ENCODE results near the gene TTC4. TPM values are rescaled to one million over a fixed set of nuclear protein-coding genes. Genes with fewer than 3 reads are reported as not detected.

TTC4 gene
- polyA plus RNA-seq, 1 of the 3 experiments (the other 2 are of a cell fraction) = 17.9 TPM

GRCh38 chr1:54741531-54741930 is 25.9 kb downstream of the TTC4 start:
- H2AFZ ChIP-seq (ENCODE audit: low read depth) = no peak overlapping the region
- H3K4me1 ChIP-seq (ENCODE audit: control insufficient read depth in 1 of 2, insufficient read depth in 2 of 2, low read depth in 1 of 2, low read length in 1 of 2) = no peaks in the 10 kb centered on the region
- no peak overlapping the region for H3K4me3 ChIP-seq (ENCODE audit: low read depth in 2 of 2, low read length in 1 of 2)
- no peaks in the 10 kb centered on the region for H3K27me3 ChIP-seq (ENCODE audit: insufficient read depth)
- POLR2A ChIA-PET = no interaction called here
- no peaks in the 10 kb centered on the region for H3K9me3 ChIP-seq
- no peaks in the 10 kb centered on the region for H3F3A ChIP-seq (replicated peaks; ENCODE audit: insufficient read depth)
- no peaks in the 10 kb centered on the region for H3K79me2 ChIP-seq (ENCODE audit: insufficient read depth)
- WGBS (ENCODE audit: low lambda C conversion rate) = 78% methylated on average over 4 of the region's 4 CpGs
- no peaks in the 10 kb centered on the region for H4K20me1 ChIP-seq (ENCODE audit: insufficient read depth)
- CTCF ChIA-PET = no interaction called here
- H3K27ac ChIP-seq (ENCODE audit: low read depth in 2 of 2, low read length in 1 of 2) = no peak overlapping the region
- H3K9me2 ChIP-seq = no peaks in the 10 kb centered on the region
- H3K4me2 ChIP-seq = no peak overlapping the region
- TF ChIP-seq TCF12 (IDR thresholded peaks at IDR 0.05) (no peak), ELF1 (IDR thresholded peaks at IDR 0.05) (no peak), MXI1 (IDR thresholded peaks at IDR 0.05; ENCODE audit: low read depth, low read length) (no peak), GABPA (IDR thresholded peaks at IDR 0.05; ENCODE audit: low read depth) (no peak), CHD2 (IDR thresholded peaks at IDR 0.05; ENCODE audit: low read length, partially characterized antibody) (no peak), FOXM1 (IDR thresholded peaks at IDR 0.05; ENCODE audit: low read depth) (no peak), MEF2A (IDR thresholded peaks at IDR 0.05; ENCODE audit: borderline replicate concordance, low read depth) (no peak), NRF1 (IDR thresholded peaks at IDR 0.05; ENCODE audit: low read depth, low read length) (no peak), IRF3 (IDR thresholded peaks at IDR 0.05; ENCODE audit: low read depth, low read length) (no peak), EZH2phosphoT487 (IDR thresholded peaks at IDR 0.05; ENCODE audit: borderline replicate concordance, low read depth) (no peak), JUND (IDR thresholded peaks at IDR 0.05) (no peak), REST (IDR thresholded peaks at IDR 0.05; ENCODE audit: low read depth, low read length) (no peak), USF1 (IDR thresholded peaks at IDR 0.05; ENCODE audit: borderline replicate concordance, low read depth) (no peak), SMC3 (IDR thresholded peaks at IDR 0.05; ENCODE audit: low read depth, low read length) (no peak)
- no peak for DNase-seq
- H3K9ac ChIP-seq = no peak overlapping the region
- peaks cover 16 to 47% of the 10 kb centered on the region in 2 experiments for H3K36me3 ChIP-seq (replicated peaks in 1 of 2; ENCODE audit: control insufficient read depth in 1 of 2, insufficient read depth in 2 of 2, low read length in 1 of 2)

- Histone ChIP-seq H3K79me2 (ENCODE audit: insufficient read depth) (no peaks in the 10 kb centered on the region), H3K27me3 (ENCODE audit: insufficient read depth) (no peaks in the 10 kb centered on the region), H3K36me3 (replicated peaks in 1 of 2; ENCODE audit: control insufficient read depth in 1 of 2, insufficient read depth in 2 of 2, low read length in 1 of 2) (peaks cover 12 to 39% of the 10 kb centered on the region in 2 experiments), H3K9me3 (no peaks in the 10 kb centered on the region), H2AFZ (ENCODE audit: low read depth) (no peak overlapping the region), H3K9ac (no peak overlapping the region), H4K20me1 (ENCODE audit: insufficient read depth) (no peaks in the 10 kb centered on the region), H3K9me2 (no peaks in the 10 kb centered on the region), H3K4me1 (ENCODE audit: control insufficient read depth in 1 of 2, insufficient read depth in 2 of 2, low read depth in 1 of 2, low read length in 1 of 2) (no peaks in the 10 kb centered on the region; a peak in 1 of 4 replicates), H3K4me3 (ENCODE audit: low read depth in 2 of 2, low read length in 1 of 2) (no peak overlapping the region), H3K27ac (ENCODE audit: low read depth in 2 of 2, low read length in 1 of 2) (no peak overlapping the region), H3F3A (replicated peaks; ENCODE audit: insufficient read depth) (no peaks in the 10 kb centered on the region), H3K4me2 (no peak overlapping the region)
- ChIA-PET POLR2A (no interaction called here), CTCF (no interaction called here)
- no peak for DNase-seq
- WGBS (ENCODE audit: low lambda C conversion rate) = 85% methylated on average over 4 of the region's 4 CpGs
- TF ChIP-seq PBX3 (IDR thresholded peaks at IDR 0.05) = no peak
- TF ChIP-seq REST (IDR thresholded peaks at IDR 0.05; ENCODE audit: low read depth, low read length) = no peak
- TF ChIP-seq NFIC (IDR thresholded peaks at IDR 0.05; ENCODE audit: borderline replicate concordance) = no peak
- TF ChIP-seq EP300 (IDR thresholded peaks at IDR 0.05; ENCODE audit: borderline replicate concordance in 1 of 2, low read depth in 1 of 2, low read length in 1 of 2) = no peak
- TF ChIP-seq FOXJ3 (CRISPR knock-in tag; IDR thresholded peaks at IDR 0.05) = no peak
- TF ChIP-seq TEAD4 (IDR thresholded peaks at IDR 0.05; ENCODE audit: borderline replicate concordance, insufficient read depth) = no peak
- no peak for TF ChIP-seq SIN3A (IDR thresholded peaks at IDR 0.05; ENCODE audit: borderline replicate concordance, low read depth, low read length)
These were observed 26.6 kb downstream of the TTC4 start for GRCh38 chr1:54742282-54742681.
